Peyer's patch (tissue), 4 donors: ENCODE data around the gene TMEM135. TPM values are rescaled to one million over a fixed set of nuclear protein-coding genes. Genes with fewer than 3 reads are reported as not detected.
A peak's percentile ranks its signal among the peaks of the same experiment; 100 is the strongest.

Source experiments
- DNase-seq, 3 donors: peaks; one replicate each; pipeline ENCODE4 v3.0.0-alpha.2; 2017 to 2019
- H3K27ac ChIP-seq, 4 donors: fragments of 200-600 bp; sonication (generic); one replicate each; pipeline ENCODE4 v1.5.1; 2016 to 2019
- H3K27me3 ChIP-seq, 2 donors: fragments of 200-600 bp; sonication (generic); one replicate each; pipeline ENCODE4 v1.5.1; 2019
- H3K36me3 ChIP-seq, 3 donors: fragments of 200-600 bp; sonication (generic); one replicate each; pipeline ENCODE4 v1.5.1; 2016 to 2019
- H3K4me1 ChIP-seq, 4 donors: fragments of 200-600 bp; sonication (generic); one replicate each; pipeline ENCODE4 v1.5.1; 2016 to 2019
- H3K4me3 ChIP-seq, 4 donors: fragments of 200-600 bp; sonication (generic); 1 replicate in 3 of 4; 2 replicates in 1 of 4; pipeline ENCODE4 v1.5.1; 2016 to 2019; ENCODE audit warnings: mild to moderate bottlenecking in 1 of 4
- H3K9me3 ChIP-seq, 4 donors: fragments of 200-600 bp; sonication (generic); one replicate each; pipeline ENCODE4 v1.5.1; 2016 to 2019; ENCODE audit warnings: mild to moderate bottlenecking in 1 of 4
- POLR2A ChIP-seq, 2 donors: fragments of 450-650 bp; IDR thresholded peaks; one replicate each; pipeline ENCODE4 v1.5.1; 2017; ENCODE audit warnings: antibody characterized with exemption in 2 of 2, mild to moderate bottlenecking in 2 of 2, moderate library complexity in 2 of 2
- total RNA-seq, 4 donors: library from RNA; depleted of rRNA; stranded (reverse); fragments of >200 nt; gene quantifications; one replicate each; pipeline ENCODE4 v1.1.0, GENCODE V29; 2016
- TF ChIP-seq, protein P1 (sequence below), 6 experiments: fragments of 450-650 bp in 4 of 6; fragments of 200-600 bp in 2 of 6; sonication (generic) in 1 of 6; IDR thresholded peaks; one replicate each; pipeline ENCODE4 v1.5.1; 2017 to 2019; ENCODE audit warnings: antibody characterized with exemption in 6 of 6, mild to moderate bottlenecking in 3 of 6, moderate library complexity in 1 of 6

TMEM135 gene
- total RNA-seq, 4 donors from 2014 or later: 23.1 to 58.2 (median 40.1) TPM

DNA sequence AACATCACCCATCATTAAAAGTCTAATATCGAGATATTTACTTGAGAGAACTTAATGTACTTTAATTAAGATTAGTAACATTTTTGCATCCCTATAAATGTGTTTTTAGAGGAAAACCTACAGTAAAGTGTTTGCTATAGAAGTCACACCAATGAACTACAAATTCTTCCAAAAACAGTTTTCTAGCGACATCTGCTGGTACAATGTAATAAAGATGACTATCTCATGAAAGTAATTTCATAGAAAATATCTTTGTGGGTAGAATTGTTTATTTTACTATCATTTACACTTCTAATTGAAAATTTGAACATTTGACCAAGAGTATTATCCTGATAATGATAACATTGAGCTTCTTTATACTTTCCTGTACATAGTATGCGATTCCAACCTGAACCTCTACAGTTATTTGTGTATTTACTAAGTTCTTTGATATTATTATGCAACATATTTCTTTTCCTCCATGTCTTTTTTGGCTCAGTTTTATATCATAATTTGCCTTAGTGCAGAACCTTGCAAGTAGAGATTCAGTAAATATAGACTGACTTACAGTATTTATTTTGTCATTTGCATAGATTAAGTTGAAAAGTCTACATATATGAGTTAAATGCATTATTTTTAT is 252.7 kb downstream of the TMEM135 start:
- DNase-seq: no peak
- Histone ChIP-seq H3K4me3 (no peak overlapping the region), H3K9me3 (no peaks in the 10 kb centered on the region), H3K36me3 (no peaks in the 10 kb centered on the region), H3K27ac (no peak overlapping the region), H3K27me3 (no peaks in the 10 kb centered on the region), H3K4me1 (no peaks in the 10 kb centered on the region)
- TF ChIP-seq, protein P1, sequence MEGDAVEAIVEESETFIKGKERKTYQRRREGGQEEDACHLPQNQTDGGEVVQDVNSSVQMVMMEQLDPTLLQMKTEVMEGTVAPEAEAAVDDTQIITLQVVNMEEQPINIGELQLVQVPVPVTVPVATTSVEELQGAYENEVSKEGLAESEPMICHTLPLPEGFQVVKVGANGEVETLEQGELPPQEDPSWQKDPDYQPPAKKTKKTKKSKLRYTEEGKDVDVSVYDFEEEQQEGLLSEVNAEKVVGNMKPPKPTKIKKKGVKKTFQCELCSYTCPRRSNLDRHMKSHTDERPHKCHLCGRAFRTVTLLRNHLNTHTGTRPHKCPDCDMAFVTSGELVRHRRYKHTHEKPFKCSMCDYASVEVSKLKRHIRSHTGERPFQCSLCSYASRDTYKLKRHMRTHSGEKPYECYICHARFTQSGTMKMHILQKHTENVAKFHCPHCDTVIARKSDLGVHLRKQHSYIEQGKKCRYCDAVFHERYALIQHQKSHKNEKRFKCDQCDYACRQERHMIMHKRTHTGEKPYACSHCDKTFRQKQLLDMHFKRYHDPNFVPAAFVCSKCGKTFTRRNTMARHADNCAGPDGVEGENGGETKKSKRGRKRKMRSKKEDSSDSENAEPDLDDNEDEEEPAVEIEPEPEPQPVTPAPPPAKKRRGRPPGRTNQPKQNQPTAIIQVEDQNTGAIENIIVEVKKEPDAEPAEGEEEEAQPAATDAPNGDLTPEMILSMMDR (IDR thresholded peaks at IDR 0.05): peak in 5 of 6 experiments; percentile 55 to 73 (median 62)
- no peak for TF ChIP-seq POLR2A (IDR thresholded peaks at IDR 0.05)

DNA sequence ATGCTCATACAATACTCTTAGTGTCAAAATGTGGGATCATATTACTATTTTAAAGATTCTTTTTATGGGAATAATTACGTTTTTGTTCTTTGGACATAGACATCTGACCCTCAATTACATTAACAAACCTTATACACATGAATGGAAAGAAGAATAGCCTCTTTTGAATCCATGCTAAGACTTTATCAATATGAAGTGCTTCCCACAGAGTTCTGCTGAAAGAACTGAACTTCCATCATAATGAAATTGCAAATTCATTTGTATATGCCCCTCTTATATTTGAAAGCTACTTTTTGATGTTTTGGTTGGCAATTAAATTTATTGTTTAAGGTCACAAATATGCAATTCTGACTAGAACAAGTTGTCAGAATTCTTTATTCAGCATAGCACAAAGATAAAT is 254.9 kb downstream of the TMEM135 start:
- Histone ChIP-seq H3K27ac (no peak overlapping the region), H3K4me1 (no peaks in the 10 kb centered on the region), H3K4me3 (no peak overlapping the region), H3K27me3 (no peaks in the 10 kb centered on the region), H3K36me3 (no peaks in the 10 kb centered on the region), H3K9me3 (no peaks in the 10 kb centered on the region)
- no peak for DNase-seq
- no peak for TF ChIP-seq POLR2A (IDR thresholded peaks at IDR 0.05)
- TF ChIP-seq, protein P1 (IDR thresholded peaks at IDR 0.05): no peak

DNA sequence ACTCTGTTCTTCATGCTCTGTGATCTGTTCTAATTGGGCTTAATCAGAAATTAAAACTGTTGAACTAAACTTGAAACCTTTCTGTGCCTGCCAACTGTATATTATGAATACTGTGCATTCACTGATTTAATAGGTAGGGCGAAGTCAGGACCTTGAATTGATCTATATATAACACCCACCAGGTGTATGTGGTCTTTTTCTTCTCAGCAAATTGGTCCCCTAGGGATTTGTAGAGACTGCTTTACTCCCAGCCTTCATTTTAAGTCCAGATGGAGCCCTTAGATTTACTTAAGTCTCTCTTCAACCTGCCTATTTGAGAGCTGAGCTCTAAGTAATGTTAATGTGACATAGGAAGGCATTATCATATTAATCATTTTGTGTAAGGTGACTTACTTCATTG is 257.5 kb downstream of the TMEM135 start:
- no peaks in the 10 kb centered on the region for H3K36me3 ChIP-seq
- DNase-seq: no peak
- TF ChIP-seq, protein P1 (IDR thresholded peaks at IDR 0.05): no peak
- no peak for TF ChIP-seq POLR2A (IDR thresholded peaks at IDR 0.05)
- no peak overlapping the region for H3K27ac ChIP-seq
- H3K27me3 ChIP-seq: no peaks in the 10 kb centered on the region
- H3K4me1 ChIP-seq: peaks cover 0 to 3% (median 0%) of the 10 kb centered on the region in 4 donors
- H3K9me3 ChIP-seq: no peaks in the 10 kb centered on the region
- no peak overlapping the region for H3K4me3 ChIP-seq

DNA sequence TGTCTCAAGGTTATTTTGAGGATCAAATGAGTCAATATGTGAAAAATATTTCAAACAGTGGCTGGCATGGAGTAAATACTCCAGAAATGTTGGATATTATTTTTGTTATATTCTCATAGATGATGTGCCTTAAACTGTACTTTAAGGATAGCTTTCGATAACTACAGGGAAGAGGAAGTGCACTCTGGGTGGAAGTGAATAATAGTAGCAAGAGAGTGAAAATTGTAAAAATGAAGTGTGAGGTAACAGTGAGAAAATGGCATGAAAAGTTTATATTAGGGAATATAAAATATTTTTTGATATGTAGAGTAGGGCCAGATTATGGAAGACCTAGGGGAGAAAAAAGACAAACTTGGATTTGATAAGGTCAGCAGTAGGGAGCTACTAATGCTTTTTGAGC is 258.9 kb downstream of the TMEM135 start:
- no peak for DNase-seq
- Histone ChIP-seq H3K36me3 (no peaks in the 10 kb centered on the region), H3K27ac (no peak overlapping the region), H3K27me3 (no peaks in the 10 kb centered on the region), H3K9me3 (no peaks in the 10 kb centered on the region), H3K4me3 (no peak overlapping the region), H3K4me1 (peaks cover 0 to 12% (median 0%) of the 10 kb centered on the region in 4 donors)
- TF ChIP-seq POLR2A (IDR thresholded peaks at IDR 0.05): no peak
- TF ChIP-seq, protein P1 (IDR thresholded peaks at IDR 0.05): no peak

DNA sequence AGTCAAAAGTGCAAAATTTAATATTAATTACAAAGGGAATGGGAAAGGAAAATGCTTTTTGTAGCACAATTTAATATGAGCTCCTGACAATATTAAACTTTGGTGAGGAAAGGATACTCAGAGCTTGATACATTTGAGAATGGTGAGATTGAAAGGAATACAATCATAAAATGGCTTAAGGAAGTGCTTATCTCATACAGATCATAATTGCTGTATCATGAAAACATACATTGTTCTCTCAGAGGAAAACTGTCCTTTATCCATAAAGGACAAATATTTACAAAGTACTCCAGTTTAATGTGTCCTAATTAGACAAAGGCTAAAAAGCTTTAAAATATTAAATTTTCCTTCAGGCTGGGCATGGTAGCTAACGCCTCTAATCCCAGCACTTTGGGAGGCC is 260.4 kb downstream of the TMEM135 start:
- Histone ChIP-seq H3K4me3 (no peak overlapping the region), H3K36me3 (no peaks in the 10 kb centered on the region), H3K4me1 (peaks cover 0 to 12% (median 0%) of the 10 kb centered on the region in 4 donors), H3K9me3 (no peaks in the 10 kb centered on the region), H3K27ac (no peak overlapping the region), H3K27me3 (no peaks in the 10 kb centered on the region)
- DNase-seq: no peak
- TF ChIP-seq, protein P1 (IDR thresholded peaks at IDR 0.05): no peak
- TF ChIP-seq POLR2A (IDR thresholded peaks at IDR 0.05): no peak
